DMS 273 (cell line): ENCODE measurements around the gene SYNGR2.

Experiments
- DNase-seq: peaks from one replicate; lab custom pipeline; 2025; ENCODE audit not compliant: unreplicated experiment; lab: John Stamatoyannopoulos, UW

Gene SYNGR2

GRCh38 chr17:78142119-78142861 lies 26.1 kb upstream of the SYNGR2 start:
- no peak for DNase-seq

- DNase-seq, result no peak
Measured at GRCh38 chr17:78143214-78144146, 24.9 kb upstream of the SYNGR2 start.

- peak; percentile 83 for DNase-seq
Measured at GRCh38 chr17:78144147-78144719, 24.1 kb upstream of the SYNGR2 start.

GRCh38 chr17:78144736-78145641 lies 23.4 kb upstream of the SYNGR2 start:
- no peak for DNase-seq

GRCh38 chr17:78146471-78146869 lies 21.9 kb upstream of the SYNGR2 start:
- DNase-seq, result no peak

GRCh38 chr17:78146881-78147280 lies 21.5 kb upstream of the SYNGR2 start:
- DNase-seq, result no peak

GRCh38 chr17:78147315-78147998 lies 20.9 kb upstream of the SYNGR2 start:
- DNase-seq, result no peak

- no peak for DNase-seq
Measured at GRCh38 chr17:78148286-78149016, 19.9 kb upstream of the SYNGR2 start.

GRCh38 chr17:78151514-78152008 lies 16.8 kb upstream of the SYNGR2 start:
- DNase-seq, result no peak

GRCh38 chr17:78154903-78155811 lies 13.2 kb upstream of the SYNGR2 start:
- DNase-seq, result no peak

- DNase-seq, result no peak
Measured at GRCh38 chr17:78159575-78160158, 8.7 kb upstream of the SYNGR2 start.

- DNase-seq, result no peak
Measured at GRCh38 chr17:78163881-78164747, 4.3 kb upstream of the SYNGR2 start.

- no peak for DNase-seq
Measured at GRCh38 chr17:78164748-78165607, 3.4 kb upstream of the SYNGR2 start.

- DNase-seq, result no peak
Measured at GRCh38 chr17:78166416-78166815, 2.0 kb upstream of the SYNGR2 start.

GRCh38 chr17:78168903-78169793 lies 767 bp downstream of the SYNGR2 start:
- peak; percentile 84 for DNase-seq
